Neural progenitor cell (in vitro differentiated cells): ENCODE results near the gene KCNQ1.

Experiments used
- CTCF ChIP-seq: fragments of 200-600 bp; sonication (generic); IDR thresholded peaks from 2 replicates; pipeline ENCODE4 v1.5.1; 2017; ENCODE audit warnings: antibody characterized with exemption, mild to moderate bottlenecking
- EZH2phosphoT487 ChIP-seq: fragments of 200-600 bp; sonication (generic); IDR thresholded peaks from 2 replicates; pipeline ENCODE4 v1.6.1; 2017; ENCODE audit warnings: antibody characterized with exemption

- TF ChIP-seq CTCF (no peak), EZH2phosphoT487 (no peak)
Measured at GRCh38 chr11:2569731-2570210, 125.0 kb downstream of the KCNQ1 start.
